Activated CD8-positive, alpha-beta T cell treated with anti-CD3 and anti-CD28 coated beads for 36 hours (primary cell): ENCODE results near the gene MACROD1. TPM values are rescaled to one million over a fixed set of nuclear protein-coding genes. Genes with fewer than 3 reads are reported as not detected.

Experiments
- ATAC-seq: fragments of 200-7000 bp; cut with Tn5 transposase; one replicate; pipeline ENCODE4 v1.10.0; 2021; ENCODE audit warnings: mild to moderate bottlenecking, moderate library complexity
- CTCF ChIA-PET: fragments of 350-600 bp; sonication (Branson Sonifier 250); formaldehyde crosslinking; loops from one replicate; lab custom pipeline; 2021; ENCODE audit warnings: antibody characterized with exemption; lab: Charles Lee
- POLR2A ChIA-PET: fragments of 350-600 bp; sonication (Branson Sonifier 250); formaldehyde crosslinking; loops from one replicate; lab custom pipeline; 2021; ENCODE audit warnings: antibody characterized with exemption; lab: Charles Lee
- DNase-seq: peaks from one replicate; pipeline ENCODE4 v3.0.0-alpha.2; 2020
- H3K27ac Mint-ChIP-seq: one replicate; pipeline ENCODE4 v1.8.0; 2021; ENCODE audit warnings: mild to moderate bottlenecking, mixed read lengths
- H3K27me3 Mint-ChIP-seq: one replicate; pipeline ENCODE4 v1.8.0; 2021; ENCODE audit warnings: mixed read lengths
- H3K36me3 Mint-ChIP-seq: one replicate; pipeline ENCODE4 v1.8.0; 2021; ENCODE audit warnings: low read depth, mixed read lengths
- H3K4me1 Mint-ChIP-seq: one replicate; pipeline ENCODE4 v1.8.0; 2021; ENCODE audit warnings: low read depth, mixed read lengths
- H3K4me3 Mint-ChIP-seq: one replicate; pipeline ENCODE4 v1.8.0; 2021; ENCODE audit warnings: mild to moderate bottlenecking, moderate library complexity, mixed read lengths
- H3K9me3 Mint-ChIP-seq: one replicate; pipeline ENCODE4 v1.8.0; 2021; ENCODE audit warnings: mixed read lengths
- intact Hi-C: fragments of 100-400 bp; cut with micrococcal nuclease; formaldehyde crosslinking; loops from one replicate; pipeline ENCODE4 v1.10.0; 2022
- total RNA-seq, 2 experiments: library from RNA; stranded (reverse); gene quantifications; one replicate each; pipeline ENCODE4 v1.2.3, GENCODE V29; 2021
- TF ChIP-seq, protein P1 (sequence below): fragments of 200-600 bp; IDR thresholded peaks from one replicate; pipeline ENCODE4 v1.8.0; 2022; ENCODE audit warnings: antibody characterized with exemption, mild to moderate bottlenecking

Gene MACROD1
- total RNA-seq, 2 experiments from 2014 or later = 38.7 to 38.8 TPM

DNA sequence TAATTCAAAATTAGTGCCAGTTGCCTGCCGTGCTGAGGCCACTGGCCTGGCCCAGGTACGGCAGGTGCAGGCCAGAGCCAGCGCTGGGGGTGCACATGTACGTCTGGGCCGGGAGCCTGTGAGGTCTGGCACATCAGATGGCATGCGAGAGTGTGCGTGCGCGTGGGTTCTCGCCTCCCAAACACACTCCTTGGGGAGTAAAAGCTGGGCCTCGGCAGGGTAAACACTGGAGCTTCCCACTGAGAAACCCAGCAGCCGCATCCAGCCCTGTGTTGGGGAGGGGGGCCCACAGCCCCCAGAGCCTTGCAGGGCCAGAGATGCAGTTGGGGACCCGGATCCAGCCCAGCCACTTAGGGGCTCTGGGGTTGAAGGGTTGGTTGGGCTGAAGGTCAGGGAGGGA is 92.4 kb downstream of the MACROD1 start:
- H3K9me3 Mint-ChIP-seq = no peaks in the 10 kb centered on the region
- POLR2A ChIA-PET = no interaction called here
- peaks cover 3% of the 10 kb centered on the region for H3K4me1 Mint-ChIP-seq
- no peak for ATAC-seq
- no peak overlapping the region for H3K4me3 Mint-ChIP-seq
- intact Hi-C loops = no loop called here
- no peaks in the 10 kb centered on the region for H3K27me3 Mint-ChIP-seq
- TF ChIP-seq, protein P1, sequence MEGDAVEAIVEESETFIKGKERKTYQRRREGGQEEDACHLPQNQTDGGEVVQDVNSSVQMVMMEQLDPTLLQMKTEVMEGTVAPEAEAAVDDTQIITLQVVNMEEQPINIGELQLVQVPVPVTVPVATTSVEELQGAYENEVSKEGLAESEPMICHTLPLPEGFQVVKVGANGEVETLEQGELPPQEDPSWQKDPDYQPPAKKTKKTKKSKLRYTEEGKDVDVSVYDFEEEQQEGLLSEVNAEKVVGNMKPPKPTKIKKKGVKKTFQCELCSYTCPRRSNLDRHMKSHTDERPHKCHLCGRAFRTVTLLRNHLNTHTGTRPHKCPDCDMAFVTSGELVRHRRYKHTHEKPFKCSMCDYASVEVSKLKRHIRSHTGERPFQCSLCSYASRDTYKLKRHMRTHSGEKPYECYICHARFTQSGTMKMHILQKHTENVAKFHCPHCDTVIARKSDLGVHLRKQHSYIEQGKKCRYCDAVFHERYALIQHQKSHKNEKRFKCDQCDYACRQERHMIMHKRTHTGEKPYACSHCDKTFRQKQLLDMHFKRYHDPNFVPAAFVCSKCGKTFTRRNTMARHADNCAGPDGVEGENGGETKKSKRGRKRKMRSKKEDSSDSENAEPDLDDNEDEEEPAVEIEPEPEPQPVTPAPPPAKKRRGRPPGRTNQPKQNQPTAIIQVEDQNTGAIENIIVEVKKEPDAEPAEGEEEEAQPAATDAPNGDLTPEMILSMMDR = no peak
- H3K27ac Mint-ChIP-seq = no peak overlapping the region
- no peak for DNase-seq
- no peaks in the 10 kb centered on the region for H3K36me3 Mint-ChIP-seq
- CTCF ChIA-PET = interaction anchor here (1.5 kb wide), 1 partner anchor 9 kb away, joined by 3 read pairs; no protein-coding TSS in a partner anchor

DNA sequence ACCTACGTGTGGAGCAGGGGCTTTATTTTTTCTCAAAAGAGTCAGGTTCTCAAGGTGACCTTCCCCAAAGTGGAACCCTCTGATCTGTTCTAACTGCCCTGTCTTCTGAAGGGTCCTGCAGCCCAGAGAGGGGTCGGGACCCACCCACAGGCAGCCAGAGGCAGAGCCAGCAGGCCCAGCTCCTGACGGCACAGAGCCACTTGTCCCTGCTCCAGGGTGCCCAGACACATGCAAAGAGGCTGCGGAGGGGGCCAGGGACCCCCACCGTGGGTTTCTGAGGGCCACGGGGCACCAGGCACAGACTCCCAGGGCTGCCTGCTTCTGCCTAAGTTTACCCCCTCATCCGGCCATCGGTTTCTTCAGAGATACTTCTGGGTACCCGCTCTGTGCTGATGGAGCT is 93.0 kb downstream of the MACROD1 start:
- Mint-ChIP-seq H3K36me3 (no peaks in the 10 kb centered on the region), H3K4me1 (peaks cover 5% of the 10 kb centered on the region), H3K27me3 (no peaks in the 10 kb centered on the region), H3K27ac (no peak overlapping the region), H3K4me3 (no peak overlapping the region), H3K9me3 (no peaks in the 10 kb centered on the region)
- intact Hi-C loops = no loop called here
- ATAC-seq (no peak), DNase-seq (no peak)
- ChIA-PET CTCF (no interaction called here), POLR2A (no interaction called here)
- TF ChIP-seq, protein P1 = no peak

DNA sequence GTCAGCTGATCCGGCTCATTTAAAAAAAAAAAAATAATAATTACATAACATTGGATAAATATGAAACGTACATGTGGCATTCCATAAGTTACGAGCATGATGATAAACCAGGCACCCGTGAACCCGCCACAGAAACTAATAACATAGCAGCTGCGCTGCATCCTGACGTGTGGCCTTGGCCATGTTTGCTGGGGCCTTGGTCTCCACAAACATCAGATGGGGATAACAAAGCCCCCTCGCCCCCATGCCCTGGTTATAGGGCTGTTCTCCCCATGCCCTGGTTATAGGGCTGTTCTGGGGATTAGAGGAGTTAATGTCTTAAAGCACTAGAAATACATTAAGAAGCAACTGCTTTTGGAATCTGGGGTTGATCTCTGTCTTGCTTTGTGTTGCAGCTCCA is 93.5 kb downstream of the MACROD1 start:
- ATAC-seq (no peak), DNase-seq (no peak)
- TF ChIP-seq, protein P1 = no peak
- Mint-ChIP-seq H3K27ac (no peak overlapping the region), H3K4me1 (peaks cover 7% of the 10 kb centered on the region), H3K36me3 (no peaks in the 10 kb centered on the region), H3K27me3 (no peaks in the 10 kb centered on the region), H3K4me3 (no peak overlapping the region), H3K9me3 (no peaks in the 10 kb centered on the region)
- ChIA-PET CTCF (no interaction called here), POLR2A (no interaction called here)
- intact Hi-C loops = no loop called here

DNA sequence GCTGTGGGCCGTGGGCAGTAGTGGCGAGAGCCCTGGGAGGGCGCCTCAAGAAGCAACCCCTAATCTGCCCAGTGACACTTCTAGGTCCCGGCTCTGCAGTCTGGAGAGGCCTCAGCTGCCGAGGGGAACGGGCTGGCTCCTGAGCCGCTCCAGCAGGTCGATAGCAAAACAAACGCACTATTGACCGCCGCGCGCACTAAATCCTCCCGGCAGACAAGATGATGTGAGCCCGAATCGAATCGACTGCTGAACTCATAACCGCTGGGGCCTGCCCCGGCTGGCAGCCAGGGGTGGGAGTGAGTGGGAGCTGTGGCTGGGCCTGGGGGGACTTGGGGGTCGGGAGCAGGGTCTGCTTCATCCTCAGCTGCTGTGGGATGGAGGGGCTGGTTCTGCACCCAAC is 94.1 kb downstream of the MACROD1 start:
- intact Hi-C loops = no loop called here
- no peaks in the 10 kb centered on the region for H3K9me3 Mint-ChIP-seq
- TF ChIP-seq, protein P1 = no peak
- no peak overlapping the region for H3K27ac Mint-ChIP-seq
- ChIA-PET CTCF (no interaction called here), POLR2A (no interaction called here)
- peaks cover 12% of the 10 kb centered on the region for H3K4me1 Mint-ChIP-seq
- no peaks in the 10 kb centered on the region for H3K27me3 Mint-ChIP-seq
- H3K4me3 Mint-ChIP-seq = no peak overlapping the region
- ATAC-seq = no peak
- no peaks in the 10 kb centered on the region for H3K36me3 Mint-ChIP-seq
- DNase-seq = no peak

DNA sequence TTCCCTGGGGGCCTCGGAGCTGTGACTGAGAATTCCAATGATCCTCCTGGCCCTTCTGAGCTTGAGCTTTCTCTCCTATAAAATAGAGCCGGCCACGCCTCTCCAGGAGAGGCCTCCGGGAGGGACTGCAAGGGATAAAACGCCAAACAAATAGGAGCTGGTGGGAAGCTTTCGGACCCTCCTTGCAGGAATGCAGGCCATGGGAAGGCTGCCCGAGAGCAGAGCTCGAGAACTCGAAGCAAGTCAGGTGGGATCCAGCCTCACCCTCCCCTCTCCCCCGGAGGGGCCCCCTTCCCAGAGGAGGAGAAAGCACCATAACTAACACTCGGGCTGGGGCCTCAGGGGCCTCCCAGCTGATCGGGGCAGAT is 95.6 kb downstream of the MACROD1 start:
- no peaks in the 10 kb centered on the region for H3K36me3 Mint-ChIP-seq
- ChIA-PET CTCF (no interaction called here), POLR2A (no interaction called here)
- ATAC-seq (no peak), DNase-seq (no peak)
- intact Hi-C loops = no loop called here
- H3K27ac Mint-ChIP-seq = no peak overlapping the region
- H3K4me1 Mint-ChIP-seq = peaks cover 16% of the 10 kb centered on the region
- no peaks in the 10 kb centered on the region for H3K27me3 Mint-ChIP-seq
- no peak overlapping the region for H3K4me3 Mint-ChIP-seq
- H3K9me3 Mint-ChIP-seq = no peaks in the 10 kb centered on the region
- TF ChIP-seq, protein P1 = no peak
